ENCODE results near the gene SLC47A2. TPM values are rescaled to one million over a fixed set of nuclear protein-coding genes. Genes with fewer than 3 reads are reported as not detected.

The SLC47A2 gene
- total and polyA plus RNA-seq, 4 donors = 0.02 to 0.18 (median 0.06) TPM; not detected in 1

GRCh38 chr17:19744492-19744891 lies 28.1 kb upstream of the SLC47A2 start:
- H3K9ac ChIP-seq (ENCODE audit: insufficient read depth in 1 of 2, low read length in 2 of 2) = peak overlapping the region in 1 of 2 donors; percentile 25
- no peak for DNase-seq

GRCh38 chr17:19743101-19744100 lies 27.0 kb upstream of the SLC47A2 start:
- Histone ChIP-seq H3K4me3 (no peak overlapping the region), H3K36me3 (ENCODE audit: control insufficient read depth in 4 of 4, insufficient read depth in 4 of 4, low read length in 4 of 4) (no peaks in the 10 kb centered on the region), H3K9me3 (ENCODE audit: control insufficient read depth in 4 of 4, insufficient read depth in 3 of 4, low read length in 3 of 4) (no peaks in the 10 kb centered on the region), H3K4me1 (ENCODE audit: control insufficient read depth in 5 of 5, insufficient read depth in 5 of 5, low read length in 5 of 5) (peaks cover 0 to 8% (median 0%) of the 10 kb centered on the region in 5 donors), H3K27ac (ENCODE audit: low read depth in 1 of 2, low read length in 1 of 2) (no peak overlapping the region), H3K9ac (ENCODE audit: insufficient read depth in 1 of 2, low read length in 2 of 2) (no peak overlapping the region), H3K27me3 (ENCODE audit: control insufficient read depth in 3 of 3, insufficient read depth in 3 of 3, low read length in 2 of 3) (no peaks in the 10 kb centered on the region)
- no peak for TF ChIP-seq CTCF (IDR thresholded peaks at IDR 0.05; ENCODE audit: control extremely low read depth, extremely low read depth)
- no peak for DNase-seq
- ATAC-seq (ENCODE audit: insufficient read depth, low FRiP score) = no peak
- WGBS, 2 donors = 96% methylated on average over 34 of the region's 34 CpGs

More at GRCh38 chr17:19744492-19744891, 28.1 kb upstream of the SLC47A2 start:
- 7 to 9% methylated on average over 11 to 25 of the region's 26 CpGs for WGBS, 2 donors
- Histone ChIP-seq H3K4me1 (ENCODE audit: control insufficient read depth in 5 of 5, insufficient read depth in 5 of 5, low read length in 5 of 5) (peaks cover 0 to 11% (median 0%) of the 10 kb centered on the region in 5 donors), H3K27ac (ENCODE audit: low read depth in 1 of 2, low read length in 1 of 2) (no peak overlapping the region), H3K36me3 (ENCODE audit: control insufficient read depth in 4 of 4, insufficient read depth in 4 of 4, low read length in 4 of 4) (no peaks in the 10 kb centered on the region), H3K4me3 (peak overlapping the region; percentile 27), H3K9me3 (ENCODE audit: control insufficient read depth in 4 of 4, insufficient read depth in 3 of 4, low read length in 3 of 4) (no peaks in the 10 kb centered on the region), H3K27me3 (ENCODE audit: control insufficient read depth in 3 of 3, insufficient read depth in 3 of 3, low read length in 2 of 3) (no peaks in the 10 kb centered on the region)
- ATAC-seq (ENCODE audit: insufficient read depth, low FRiP score) = peak; percentile 17
- TF ChIP-seq CTCF (IDR thresholded peaks at IDR 0.05; ENCODE audit: control extremely low read depth, extremely low read depth) = no peak

- no peak for DNase-seq
- ATAC-seq (ENCODE audit: insufficient read depth, low FRiP score) = no peak
- no peaks in the 10 kb centered on the region for H3K27me3 ChIP-seq (ENCODE audit: control insufficient read depth in 3 of 3, insufficient read depth in 3 of 3, low read length in 2 of 3)
- no peaks in the 10 kb centered on the region for H3K9me3 ChIP-seq (ENCODE audit: control insufficient read depth in 4 of 4, insufficient read depth in 3 of 4, low read length in 3 of 4)
- TF ChIP-seq CTCF (IDR thresholded peaks at IDR 0.05; ENCODE audit: control extremely low read depth, extremely low read depth) = no peak
- H3K27ac ChIP-seq (ENCODE audit: low read depth in 1 of 2, low read length in 1 of 2) = no peak overlapping the region
- H3K9ac ChIP-seq (ENCODE audit: insufficient read depth in 1 of 2, low read length in 2 of 2) = no peak overlapping the region
- H3K4me3 ChIP-seq = no peak overlapping the region
- H3K36me3 ChIP-seq (ENCODE audit: control insufficient read depth in 4 of 4, insufficient read depth in 4 of 4, low read length in 4 of 4) = no peaks in the 10 kb centered on the region
- peaks cover 0 to 6% (median 0%) of the 10 kb centered on the region in 5 donors for H3K4me1 ChIP-seq (ENCODE audit: control insufficient read depth in 5 of 5, insufficient read depth in 5 of 5, low read length in 5 of 5)
- 93 to 95% methylated on average over 10 of the region's 10 CpGs for WGBS, 2 donors
These were observed 26.1 kb upstream of the SLC47A2 start for GRCh38 chr17:19742495-19742894.
